H9 (cell line): ENCODE measurements around the gene COL19A1. TPM values are rescaled to one million over a fixed set of nuclear protein-coding genes. Genes with fewer than 3 reads are reported as not detected.

Experiments used
- DNase-seq: peaks from one replicate; pipeline ENCODE4 v3.0.0-alpha.2; 2017
- H2AFZ ChIP-seq: one replicate; pipeline ENCODE4 v1.6.1; 2013; ENCODE audit warnings: mild to moderate bottlenecking, low read length, control low read depth, moderate library complexity
- H2AK5ac ChIP-seq: 2 replicates; pipeline ENCODE4 v1.6.1; 2013; ENCODE audit warnings: low read length, control low read depth, mixed read lengths; ENCODE audit not compliant: insufficient read length
- H2BK120ac ChIP-seq: one replicate; pipeline ENCODE4 v1.6.1; 2013; ENCODE audit warnings: low read depth, mild to moderate bottlenecking, low read length, control low read depth, inconsistent platforms; ENCODE audit not compliant: poor library complexity, severe bottlenecking
- H2BK12ac ChIP-seq: 2 replicates; pipeline ENCODE4 v1.6.1; 2013; ENCODE audit warnings: low read length, control low read depth, mixed read lengths, low read depth; ENCODE audit not compliant: insufficient read length
- H2BK15ac ChIP-seq: 2 replicates; pipeline ENCODE4 v1.6.1; 2013; ENCODE audit warnings: low read depth, low read length, control low read depth
- H2BK20ac ChIP-seq: one replicate; pipeline ENCODE4 v1.6.1; 2013; ENCODE audit warnings: low read depth, mild to moderate bottlenecking, low read length, control low read depth, inconsistent platforms; ENCODE audit not compliant: poor library complexity, severe bottlenecking
- H2BK5ac ChIP-seq: 2 replicates; pipeline ENCODE4 v1.6.1; 2013; ENCODE audit warnings: low read length, control low read depth, mixed read lengths; ENCODE audit not compliant: insufficient read length
- H3K14ac ChIP-seq: 2 replicates; pipeline ENCODE4 v1.6.1; 2013; ENCODE audit warnings: low read length, control low read depth; ENCODE audit not compliant: insufficient read depth
- H3K18ac ChIP-seq: 2 replicates; pipeline ENCODE4 v1.6.1; 2013; ENCODE audit warnings: low read depth, mild to moderate bottlenecking, mixed read lengths, low read length, control low read depth; ENCODE audit not compliant: insufficient read length
- H3K23ac ChIP-seq: 2 replicates; pipeline ENCODE4 v1.6.1; 2013; ENCODE audit warnings: low read length, control low read depth, mixed read lengths, low read depth; ENCODE audit not compliant: insufficient read length
- H3K23me2 ChIP-seq: 2 replicates; pipeline ENCODE4 v1.6.1; 2013; ENCODE audit warnings: low read depth, mild to moderate bottlenecking, mixed read lengths, low read length, control low read depth; ENCODE audit not compliant: insufficient read length, poor library complexity, severe bottlenecking
- H3K27ac ChIP-seq: 2 replicates; pipeline ENCODE4 v1.5.1; 2013; ENCODE audit warnings: low read length, control low read depth, mixed read lengths, low read depth; ENCODE audit not compliant: insufficient read length
- H3K27me3 ChIP-seq: 2 replicates; pipeline ENCODE4 v1.6.1; 2013; ENCODE audit warnings: low read length, control low read depth, inconsistent platforms; ENCODE audit not compliant: insufficient read depth
- H3K4ac ChIP-seq: 2 replicates; pipeline ENCODE4 v1.6.1; 2013; ENCODE audit warnings: low read depth, mild to moderate bottlenecking, control low read depth, inconsistent platforms, low read length, moderate library complexity
- H3K4me1 ChIP-seq: 2 replicates; pipeline ENCODE4 v1.6.1; 2013; ENCODE audit warnings: low read length, control low read depth, inconsistent platforms; ENCODE audit not compliant: insufficient read depth
- H3K4me2 ChIP-seq: 2 replicates; pipeline ENCODE4 v1.6.1; 2013; ENCODE audit warnings: low read length, control low read depth, mixed read lengths; ENCODE audit not compliant: insufficient read length, insufficient read depth
- H3K56ac ChIP-seq: 2 replicates; pipeline ENCODE4 v1.6.1; 2013; ENCODE audit warnings: low read depth, mild to moderate bottlenecking, mixed read lengths, low read length, control low read depth; ENCODE audit not compliant: insufficient read length
- H3K79me1 ChIP-seq: 2 replicates; pipeline ENCODE4 v1.6.1; 2013; ENCODE audit warnings: low read depth, mild to moderate bottlenecking, moderate library complexity, low read length, control low read depth, inconsistent platforms; ENCODE audit not compliant: insufficient read depth, poor library complexity, severe bottlenecking
- H3K79me2 ChIP-seq: 2 replicates; pipeline ENCODE4 v1.6.1; 2013; ENCODE audit warnings: low read length, control low read depth, inconsistent platforms; ENCODE audit not compliant: insufficient read depth
- H3K9ac ChIP-seq: 2 replicates; pipeline ENCODE4 v1.6.1; 2013; ENCODE audit warnings: low read length, control low read depth, mixed read lengths; ENCODE audit not compliant: insufficient read length; ENCODE audit errors: extremely low read depth
- H3K9me3 ChIP-seq: one replicate; pipeline ENCODE4 v1.6.1; 2013; ENCODE audit warnings: low read depth, low read length, inconsistent platforms; ENCODE audit not compliant: control insufficient read depth
- H3T11ph ChIP-seq: one replicate; pipeline ENCODE4 v1.6.1; 2013; ENCODE audit warnings: mild to moderate bottlenecking, low read length, control low read depth, inconsistent platforms
- H4K20me1 ChIP-seq: one replicate; pipeline ENCODE4 v1.6.1; 2013; ENCODE audit not compliant: control insufficient read depth, insufficient read length, insufficient read depth
- H4K5ac ChIP-seq: 2 replicates; pipeline ENCODE4 v1.6.1; 2013; ENCODE audit warnings: low read depth, mild to moderate bottlenecking, mixed read lengths, low read length, control low read depth; ENCODE audit not compliant: insufficient read length
- H4K8ac ChIP-seq: replicated peaks from 2 replicates; pipeline ENCODE4 v1.6.1; 2013; ENCODE audit warnings: low read length, control low read depth, mixed read lengths, low read depth; ENCODE audit not compliant: insufficient read length
- H4K91ac ChIP-seq: 2 replicates; pipeline ENCODE4 v1.6.1; 2013; ENCODE audit warnings: low read depth, mild to moderate bottlenecking, moderate library complexity, mixed read lengths, low read length, control low read depth; ENCODE audit not compliant: insufficient read length
- H3K27ac Mint-ChIP-seq, 3 experiments: 2 replicates in 2 of 3; 3 replicates in 1 of 3; pipeline ENCODE4 v1.8.0; 2020 to 2021; ENCODE audit warnings: mixed read lengths in 3 of 3, mild to moderate bottlenecking in 1 of 3, moderate library complexity in 1 of 3
- H3K27me3 Mint-ChIP-seq: 2 replicates; pipeline ENCODE4 v1.8.0; 2021; ENCODE audit warnings: low read depth, mild to moderate bottlenecking, moderate library complexity, mixed read lengths
- H3K36me3 Mint-ChIP-seq, 3 experiments: 2 replicates in 2 of 3; 3 replicates in 1 of 3; pipeline ENCODE4 v1.8.0; 2020 to 2021; ENCODE audit warnings: low read depth in 3 of 3, mixed read lengths in 3 of 3; ENCODE audit not compliant: insufficient read depth in 1 of 3
- H3K4me1 Mint-ChIP-seq, 2 experiments: 2 replicates each; pipeline ENCODE4 v1.8.0; 2020; ENCODE audit warnings: mixed read lengths in 2 of 2
- H3K4me3 Mint-ChIP-seq, 2 experiments: 2 replicates in 1 of 2; 3 replicates in 1 of 2; pipeline ENCODE4 v1.8.0; 2020 to 2021; ENCODE audit warnings: mild to moderate bottlenecking in 2 of 2, mixed read lengths in 2 of 2, moderate library complexity in 1 of 2
- H3K9me3 Mint-ChIP-seq, 2 experiments: 2 replicates in 1 of 2; 3 replicates in 1 of 2; pipeline ENCODE4 v1.8.0; 2020; ENCODE audit warnings: mild to moderate bottlenecking in 2 of 2, mixed read lengths in 2 of 2, moderate library complexity in 1 of 2
- WGBS: extraction: QIAGEN DNeasy Blood & Tissue Kit; methylation state at CpG from one replicate; pipeline ENCODE4 v1.1.7; 2013; ENCODE audit warnings: missing lambda C conversion rate, low lambda C conversion rate, mixed read lengths; ENCODE audit not compliant: insufficient read length; ENCODE audit errors: extremely low coverage; 5-methylcytosine and 5-hydroxymethylcytosine counted together
- total RNA-seq: library from RNA; stranded (reverse); gene quantifications from 2 replicates; pipeline ENCODE4 v1.2.1, GENCODE V29; 2021
- TF ChIP-seq, protein P1 (sequence below): fragments of 200-600 bp; sonication (generic); conservative IDR thresholded peaks from 3 replicates; pipeline ENCODE4 v1.8.0; 2021; ENCODE audit warnings: antibody characterized with exemption, mild to moderate bottlenecking

COL19A1 gene
- total RNA-seq, 1 experiment from 2014 or later, result not detected

DNA sequence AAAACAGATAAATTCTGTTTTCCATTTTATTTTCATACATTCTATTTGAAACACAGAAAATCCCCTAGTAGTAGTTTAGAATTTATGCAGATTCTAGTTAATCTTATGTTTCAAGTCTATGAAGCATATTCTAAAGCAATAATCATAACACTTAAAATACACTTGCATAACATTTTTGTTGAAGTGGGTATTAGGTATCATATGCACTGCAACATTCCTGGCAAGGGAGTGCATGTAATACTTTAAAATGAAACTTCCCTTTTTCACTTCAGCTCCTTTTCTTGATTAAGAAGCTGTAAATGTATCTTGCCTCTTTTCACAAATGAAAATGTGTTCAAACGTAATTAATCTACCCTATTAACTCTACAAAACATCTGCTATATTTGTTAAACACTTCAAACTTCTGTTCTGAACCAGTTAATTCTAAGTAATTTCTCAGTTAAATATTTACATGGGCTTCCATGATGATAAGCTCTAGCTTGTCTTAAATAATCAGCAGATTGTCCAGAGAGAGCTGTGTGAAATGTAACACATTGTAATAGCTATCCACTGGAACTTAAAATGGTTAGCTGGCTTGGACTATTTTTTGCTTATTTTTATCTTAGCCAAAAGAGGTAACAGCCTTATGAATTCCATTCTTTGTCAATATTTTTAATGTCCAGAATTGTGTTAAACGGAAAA lies 192.8 kb downstream of the COL19A1 start:
- no peak for DNase-seq
- Histone ChIP-seq H2BK5ac (no peak overlapping the region), H3T11ph (no peak overlapping the region), H4K5ac (no peak overlapping the region), H3K56ac (no peak overlapping the region), H3K9me3 (no peaks in the 10 kb centered on the region), H4K20me1 (no peaks in the 10 kb centered on the region), H3K18ac (no peak overlapping the region), H2BK20ac (no peak overlapping the region), H4K8ac (no peak overlapping the region), H3K4ac (no peak overlapping the region), H2BK120ac (no peak overlapping the region), H3K23ac (no peak overlapping the region), H3K79me2 (no peaks in the 10 kb centered on the region), H3K79me1 (no peaks in the 10 kb centered on the region), H2AK5ac (no peak overlapping the region), H3K27me3 (no peaks in the 10 kb centered on the region), H3K4me2 (no peak overlapping the region), H3K14ac (no peak overlapping the region), H2AFZ (no peak overlapping the region), H3K4me1 (no peaks in the 10 kb centered on the region), H3K27ac (no peak overlapping the region), H3K23me2 (no peaks in the 10 kb centered on the region), H2BK15ac (no peak overlapping the region), H4K91ac (no peak overlapping the region), H3K9ac (no peak overlapping the region), H2BK12ac (no peak overlapping the region)
- TF ChIP-seq, protein P1, sequence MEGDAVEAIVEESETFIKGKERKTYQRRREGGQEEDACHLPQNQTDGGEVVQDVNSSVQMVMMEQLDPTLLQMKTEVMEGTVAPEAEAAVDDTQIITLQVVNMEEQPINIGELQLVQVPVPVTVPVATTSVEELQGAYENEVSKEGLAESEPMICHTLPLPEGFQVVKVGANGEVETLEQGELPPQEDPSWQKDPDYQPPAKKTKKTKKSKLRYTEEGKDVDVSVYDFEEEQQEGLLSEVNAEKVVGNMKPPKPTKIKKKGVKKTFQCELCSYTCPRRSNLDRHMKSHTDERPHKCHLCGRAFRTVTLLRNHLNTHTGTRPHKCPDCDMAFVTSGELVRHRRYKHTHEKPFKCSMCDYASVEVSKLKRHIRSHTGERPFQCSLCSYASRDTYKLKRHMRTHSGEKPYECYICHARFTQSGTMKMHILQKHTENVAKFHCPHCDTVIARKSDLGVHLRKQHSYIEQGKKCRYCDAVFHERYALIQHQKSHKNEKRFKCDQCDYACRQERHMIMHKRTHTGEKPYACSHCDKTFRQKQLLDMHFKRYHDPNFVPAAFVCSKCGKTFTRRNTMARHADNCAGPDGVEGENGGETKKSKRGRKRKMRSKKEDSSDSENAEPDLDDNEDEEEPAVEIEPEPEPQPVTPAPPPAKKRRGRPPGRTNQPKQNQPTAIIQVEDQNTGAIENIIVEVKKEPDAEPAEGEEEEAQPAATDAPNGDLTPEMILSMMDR, result no peak
- 100% methylated on average over 1 of the region's 2 CpGs for WGBS
- no peaks in the 10 kb centered on the region for H3K36me3 Mint-ChIP-seq
- no peaks in the 10 kb centered on the region; a peak in 1 of 5 replicates for H3K9me3 Mint-ChIP-seq
- H3K4me1 Mint-ChIP-seq, result no peaks in the 10 kb centered on the region
- no peak overlapping the region for H3K27ac Mint-ChIP-seq
- no peaks in the 10 kb centered on the region for H3K27me3 Mint-ChIP-seq
- H3K4me3 Mint-ChIP-seq, result no peak overlapping the region
